Caco-2 (cell line): ENCODE results near the gene TBX6. TPM values are rescaled to one million over a fixed set of nuclear protein-coding genes. Genes with fewer than 3 reads are reported as not detected.

ENCODE experiments used
- BruUV-seq: library from RNA; stranded (reverse); fragments of 400-500 nt; replicated peaks from 2 replicates; lab custom pipeline; 2021; lab: Mats Ljungman, UMichigan
- CTCF ChIA-PET: fragments of 300-600 bp; sonication (Branson Sonifier 250); formaldehyde crosslinking; loops from one replicate; lab custom pipeline; 2022; ENCODE audit warnings: antibody characterized with exemption; lab: Charles Lee
- POLR2A ChIA-PET: fragments of 300-600 bp; sonication (Branson Sonifier 250); formaldehyde crosslinking; loops from one replicate; lab custom pipeline; 2022; ENCODE audit warnings: antibody characterized with exemption; lab: Charles Lee
- DNase-seq, 2 experiments: peaks; one replicate each; pipeline versions ENCODE4 v3.0.0 to v3.0.0-alpha.2; 2020 to 2022
- H3K27me3 ChIP-seq: replicated peaks from 2 replicates; pipeline ENCODE4 v1.6.0; 2011; ENCODE audit warnings: low read length; ENCODE audit not compliant: control insufficient read depth, insufficient read depth
- H3K36me3 ChIP-seq: 2 replicates; pipeline ENCODE4 v1.5.1; 2011; ENCODE audit warnings: low read length; ENCODE audit not compliant: control insufficient read depth, insufficient read depth
- H3K4me1 ChIP-seq: fragments of 250-450 bp; sonication (Bioruptor Pico); 2 replicates; pipeline ENCODE4 v1.5.1; 2020; ENCODE audit warnings: mild to moderate bottlenecking
- H3K4me3 ChIP-seq: 2 replicates; pipeline ENCODE4 v1.5.1; 2011; ENCODE audit warnings: low read depth, mild to moderate bottlenecking, control low read depth, low read length
- H3K9me3 ChIP-seq: fragments of 250-450 bp; sonication (Bioruptor Pico); 2 replicates; pipeline ENCODE4 v1.5.1; 2020; ENCODE audit warnings: mild to moderate bottlenecking, moderate library complexity
- H3K27ac Mint-ChIP-seq: one replicate; pipeline ENCODE4 v1.8.0; 2022; ENCODE audit warnings: mixed read lengths; ENCODE audit not compliant: unreplicated experiment
- H3K27me3 Mint-ChIP-seq: one replicate; pipeline ENCODE4 v1.8.0; 2022; ENCODE audit warnings: mixed read lengths; ENCODE audit not compliant: insufficient read depth, unreplicated experiment
- H3K36me3 Mint-ChIP-seq: one replicate; pipeline ENCODE4 v1.8.0; 2022; ENCODE audit warnings: mild to moderate bottlenecking, mixed read lengths; ENCODE audit not compliant: insufficient read depth, unreplicated experiment
- H3K4me1 Mint-ChIP-seq: one replicate; pipeline ENCODE4 v1.8.0; 2022; ENCODE audit warnings: low read depth, mixed read lengths; ENCODE audit not compliant: unreplicated experiment
- H3K4me3 Mint-ChIP-seq: one replicate; pipeline ENCODE4 v1.8.0; 2022; ENCODE audit warnings: mild to moderate bottlenecking, moderate library complexity, mixed read lengths; ENCODE audit not compliant: unreplicated experiment
- H3K9me3 Mint-ChIP-seq: one replicate; pipeline ENCODE4 v1.8.0; 2022; ENCODE audit warnings: mixed read lengths; ENCODE audit not compliant: unreplicated experiment
- CTCF ChIP-seq, 2 experiments: fragments of 200-600 bp in 1 of 2; IDR thresholded peaks; 1 replicate in 1 of 2; 2 replicates in 1 of 2; pipeline versions ENCODE4 v1.5.1 to v1.8.0; 2011 to 2022; ENCODE audit warnings: antibody characterized with exemption in 1 of 2, control low read depth in 1 of 2, inconsistent platforms in 1 of 2, low read depth in 1 of 2, low read length in 1 of 2, mild to moderate bottlenecking in 1 of 2, moderate library complexity in 1 of 2; ENCODE audit not compliant: insufficient read depth in 1 of 2, severe bottlenecking in 1 of 2, unreplicated experiment in 1 of 2
- intact Hi-C: fragments of 100-400 bp; cut with micrococcal nuclease; formaldehyde crosslinking; loops from one replicate; pipeline ENCODE4 v1.10.0; 2022; ENCODE audit not compliant: unreplicated experiment
- total RNA-seq: library from RNA; stranded (reverse); gene quantifications from 2 replicates; pipeline ENCODE4 v1.2.3, GENCODE V29; 2022

Gene TBX6
- total RNA-seq, 1 experiment from 2014 or later = 1.1 TPM

DNA sequence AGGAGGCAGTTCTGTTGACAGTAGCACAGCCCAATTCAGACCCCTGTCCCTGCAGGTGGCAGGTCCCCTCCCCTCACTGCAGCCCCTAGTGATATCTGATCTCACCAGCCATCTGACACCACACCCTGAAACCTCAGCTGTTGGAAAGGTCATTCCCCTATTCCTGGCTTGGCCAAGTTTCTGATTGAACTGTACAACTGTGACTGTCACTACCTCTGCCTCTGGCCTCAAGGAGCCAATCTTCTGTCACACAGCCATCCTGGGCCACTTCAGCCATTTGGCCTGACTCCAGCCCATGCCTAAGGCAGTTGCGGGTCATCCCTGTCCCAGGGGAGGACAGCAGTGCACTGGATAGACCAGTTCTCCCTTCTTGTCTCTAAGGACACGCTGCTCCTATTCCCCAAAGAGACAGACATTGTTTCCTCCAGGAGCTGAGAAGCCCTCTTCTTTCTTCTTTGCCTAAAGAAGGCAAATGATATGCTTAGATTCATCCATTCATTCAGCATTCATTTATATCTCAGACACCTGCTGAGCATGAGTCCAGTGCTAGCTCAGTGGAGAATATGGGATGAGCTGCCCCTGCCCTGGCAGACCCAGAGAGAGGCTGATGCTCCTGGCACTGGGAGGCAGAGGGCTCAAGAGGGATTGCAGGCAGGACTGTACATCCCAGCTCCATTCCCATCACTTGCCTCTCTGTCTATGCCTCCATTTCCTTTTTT, 30.7 kb downstream of the TBX6 start:
- CTCF ChIA-PET = no interaction called here
- no TSS peak for BruUV-seq
- Histone ChIP-seq H3K27me3 (no peaks in the 10 kb centered on the region), H3K4me1 (peaks cover 4% of the 10 kb centered on the region; the same call in 1 of the 2 replicates), H3K9me3 (no peaks in the 10 kb centered on the region), H3K4me3 (no peak overlapping the region), H3K36me3 (no peaks in the 10 kb centered on the region)
- intact Hi-C loops = loop anchor here (10.0 kb wide), 1 partner anchor 344 kb away; the partner anchor contains the start of gene ZNF771
- no peak for DNase-seq
- peaks cover 6% of the 10 kb centered on the region for H3K4me1 Mint-ChIP-seq
- H3K9me3 Mint-ChIP-seq = no peaks in the 10 kb centered on the region
- no peaks in the 10 kb centered on the region for H3K27me3 Mint-ChIP-seq
- no peak overlapping the region for H3K4me3 Mint-ChIP-seq
- POLR2A ChIA-PET = no interaction called here
- no peak overlapping the region for H3K27ac Mint-ChIP-seq
- no peak for TF ChIP-seq CTCF (IDR thresholded peaks at IDR 0.05; ENCODE audit: insufficient read depth in 1 of 2, low read depth in 1 of 2, low read length in 1 of 2, severe bottlenecking in 1 of 2, unreplicated experiment in 1 of 2)
- H3K36me3 Mint-ChIP-seq = peaks cover 22% of the 10 kb centered on the region

DNA sequence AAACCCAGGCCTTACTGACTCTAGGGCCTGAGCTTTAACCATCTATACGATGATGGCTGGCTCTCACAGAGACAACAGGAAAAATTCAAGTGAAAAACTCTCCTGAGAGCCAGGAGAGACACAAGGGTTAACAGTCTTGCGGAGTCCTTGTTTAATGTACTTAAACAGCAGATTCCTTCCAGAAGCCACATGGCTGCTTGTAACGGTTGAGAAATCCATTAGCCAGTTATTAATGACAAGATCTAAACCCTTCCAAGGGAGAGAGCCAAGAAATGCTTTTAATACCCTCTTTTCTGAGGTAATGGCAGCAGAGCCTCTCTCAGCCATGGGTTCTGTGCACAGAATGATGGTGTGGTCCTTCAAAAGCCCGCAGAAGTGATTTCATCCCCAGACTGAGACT, 31.4 kb downstream of the TBX6 start:
- Mint-ChIP-seq H3K27me3 (no peaks in the 10 kb centered on the region), H3K9me3 (no peaks in the 10 kb centered on the region)
- CTCF ChIA-PET = no interaction called here

More for the DNA sequence above, 31.4 kb downstream of the TBX6 start:
- Mint-ChIP-seq H3K27ac (no peak overlapping the region), H3K36me3 (peaks cover 16% of the 10 kb centered on the region), H3K4me1 (peaks cover 6% of the 10 kb centered on the region), H3K4me3 (no peak overlapping the region)
- H3K4me3 ChIP-seq = no peak overlapping the region
- intact Hi-C loops = loop anchor here (10.0 kb wide), 1 partner anchor 344 kb away; the partner anchor contains the start of gene ZNF771
- no peak for DNase-seq
- peaks cover 4% of the 10 kb centered on the region; the same call in 1 of the 2 replicates for H3K4me1 ChIP-seq
- POLR2A ChIA-PET = no interaction called here
- no peaks in the 10 kb centered on the region for H3K36me3 ChIP-seq
- no peak for TF ChIP-seq CTCF (IDR thresholded peaks at IDR 0.05; ENCODE audit: insufficient read depth in 1 of 2, low read depth in 1 of 2, low read length in 1 of 2, severe bottlenecking in 1 of 2, unreplicated experiment in 1 of 2)
- no peaks in the 10 kb centered on the region for H3K9me3 ChIP-seq
- BruUV-seq = no TSS peak
- H3K27me3 ChIP-seq = no peaks in the 10 kb centered on the region
